Stimulated activated CD4-positive, alpha-beta T cell treated with anti-CD3 and anti-CD28 coated beads, Interleukin-4, amount 100 ng/mL, for 1 hour (primary cell): ENCODE measurements around the gene COL4A1.

Source experiments
- DNase-seq: peaks from one replicate; pipeline ENCODE4 v3.0.0-alpha.2; 2020

The COL4A1 gene

GRCh38 chr13:110272651-110273050 is 34.3 kb downstream of the COL4A1 start:
- DNase-seq = no peak

GRCh38 chr13:110272227-110272626 is 34.7 kb downstream of the COL4A1 start:
- DNase-seq = no peak

GRCh38 chr13:110271313-110271712 is 35.6 kb downstream of the COL4A1 start:
- no peak for DNase-seq

DNA sequence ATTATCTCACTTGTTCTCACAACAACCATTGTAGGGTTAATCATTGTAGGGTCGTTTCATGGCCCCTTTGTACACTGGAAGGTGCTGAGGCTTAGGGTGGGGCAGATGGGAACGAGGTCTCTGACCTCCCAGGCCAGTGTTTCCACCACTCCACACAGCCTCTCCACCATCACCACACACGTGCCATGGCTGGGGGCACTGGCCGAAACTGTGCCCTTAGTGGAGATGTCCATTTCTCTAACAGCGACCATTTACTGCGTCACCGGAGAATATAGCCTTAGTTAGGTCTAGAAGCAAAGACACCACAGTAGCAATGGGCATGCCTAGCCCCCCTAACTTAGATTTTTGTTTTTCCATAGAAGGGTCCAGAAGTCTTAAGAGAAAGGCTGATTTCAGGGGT is 36.5 kb downstream of the COL4A1 start:
- no peak for DNase-seq

DNA sequence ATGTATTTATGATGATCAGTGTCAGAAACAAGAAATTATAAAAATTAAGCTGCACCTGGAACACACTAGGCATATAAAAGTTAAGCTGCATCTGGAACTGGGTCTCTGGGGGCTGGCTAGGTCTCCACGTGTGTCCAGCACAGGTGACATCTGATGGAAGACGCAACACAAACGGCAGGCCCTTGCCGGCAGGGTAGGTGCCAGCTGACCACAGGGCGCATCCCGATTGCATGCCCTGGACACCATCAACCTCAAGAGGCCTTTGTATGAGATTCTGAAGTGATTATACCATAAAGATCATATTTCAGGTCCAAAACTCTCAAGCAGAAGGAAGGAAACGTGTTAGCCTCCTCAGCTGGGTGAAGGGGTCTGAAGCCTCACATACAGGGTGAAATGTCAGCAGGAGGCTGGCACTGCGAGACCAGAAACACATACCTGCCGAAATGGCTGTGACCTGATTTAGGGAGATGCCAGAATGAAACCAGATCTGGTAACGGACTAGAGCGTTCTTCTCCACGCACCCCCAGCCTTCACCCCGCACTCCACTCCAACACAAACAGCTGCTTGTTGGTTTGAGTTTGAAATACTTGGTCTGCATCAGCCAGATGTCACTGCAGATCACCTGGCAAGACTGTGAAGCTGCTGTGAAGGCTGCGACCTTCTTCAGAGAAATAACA is 37.3 kb downstream of the COL4A1 start:
- no peak for DNase-seq

DNA sequence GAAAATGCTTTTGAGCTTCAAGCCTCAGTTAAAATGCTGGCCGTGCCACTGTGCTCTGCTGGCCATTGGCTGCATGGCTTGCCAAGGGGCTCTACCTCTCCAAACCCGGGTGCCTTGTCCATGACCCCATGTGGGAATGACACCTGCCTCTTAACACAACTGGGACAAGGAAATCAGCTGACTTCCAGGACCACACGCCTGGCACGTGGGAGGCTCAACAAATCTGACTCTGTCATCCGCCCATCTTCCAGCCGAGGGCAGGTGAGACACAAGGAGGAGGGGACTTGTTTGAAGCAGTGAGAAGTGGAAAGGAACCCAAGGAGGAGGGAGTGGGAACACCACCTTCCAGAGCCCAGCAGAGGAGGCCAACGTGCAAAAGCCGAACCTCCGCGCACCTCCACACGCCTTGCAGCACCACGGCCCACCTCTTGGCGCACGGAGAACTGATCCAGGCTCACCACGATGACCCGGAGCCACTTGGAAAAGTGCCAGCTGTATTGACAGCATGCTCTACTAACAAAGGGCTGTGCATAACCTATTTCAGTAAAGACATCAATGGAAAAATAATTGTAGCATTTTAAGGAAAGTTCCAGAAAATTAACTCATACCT is 38.3 kb downstream of the COL4A1 start:
- DNase-seq = no peak

- DNase-seq = no peak
Measured at GRCh38 chr13:110268061-110268460, 38.9 kb downstream of the COL4A1 start.

GRCh38 chr13:110266983-110267382 is 40.0 kb downstream of the COL4A1 start:
- no peak for DNase-seq

GRCh38 chr13:110266431-110266809 is 40.5 kb downstream of the COL4A1 start:
- no peak for DNase-seq

GRCh38 chr13:110265682-110266430 is 41.1 kb downstream of the COL4A1 start:
- no peak for DNase-seq

DNA sequence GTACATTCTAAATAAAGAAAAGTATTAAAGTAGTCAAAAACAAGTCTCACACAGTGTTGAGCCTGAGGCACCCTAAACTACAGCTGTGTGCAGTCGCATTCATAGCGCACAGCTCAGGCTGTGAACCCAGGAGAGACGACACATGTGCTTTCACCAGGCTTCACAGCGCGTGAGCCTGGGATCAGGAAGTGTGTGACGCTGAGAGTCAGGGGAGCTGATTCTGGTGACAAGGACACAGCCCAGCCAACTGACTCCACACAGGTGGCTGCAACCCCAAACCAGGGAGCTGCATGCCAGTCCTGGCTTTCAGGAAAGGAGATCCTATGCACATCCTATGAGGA is 41.6 kb downstream of the COL4A1 start:
- no peak for DNase-seq

DNA sequence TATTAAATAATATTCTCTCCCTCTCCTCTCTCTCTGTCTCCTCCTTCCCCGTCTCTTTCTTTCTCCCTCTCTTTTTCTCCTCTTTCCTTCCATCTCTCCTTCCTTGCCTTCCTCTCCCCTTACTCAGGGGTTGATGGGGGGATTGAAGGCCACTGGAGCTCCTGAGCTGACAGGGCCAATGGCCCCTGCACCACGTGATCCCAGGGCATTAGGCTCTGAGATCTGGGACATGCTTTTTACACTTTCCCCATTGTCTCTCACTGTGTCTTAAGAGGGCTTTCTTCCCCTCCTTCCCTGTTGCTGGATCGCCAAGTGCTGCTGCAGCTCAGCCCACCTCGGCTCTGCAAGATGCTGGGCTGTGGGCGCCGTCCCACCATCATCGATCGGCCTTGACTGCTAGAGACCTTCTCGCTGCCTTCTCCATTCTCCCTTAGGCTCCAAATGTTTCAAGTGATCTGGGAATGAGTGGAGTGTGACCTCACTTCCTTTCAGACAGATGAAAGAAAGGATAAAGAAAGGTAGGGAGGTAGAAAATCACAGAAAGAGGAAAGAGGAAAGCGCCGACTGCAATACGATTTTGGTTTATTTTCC is 42.2 kb downstream of the COL4A1 start:
- DNase-seq = no peak

DNA sequence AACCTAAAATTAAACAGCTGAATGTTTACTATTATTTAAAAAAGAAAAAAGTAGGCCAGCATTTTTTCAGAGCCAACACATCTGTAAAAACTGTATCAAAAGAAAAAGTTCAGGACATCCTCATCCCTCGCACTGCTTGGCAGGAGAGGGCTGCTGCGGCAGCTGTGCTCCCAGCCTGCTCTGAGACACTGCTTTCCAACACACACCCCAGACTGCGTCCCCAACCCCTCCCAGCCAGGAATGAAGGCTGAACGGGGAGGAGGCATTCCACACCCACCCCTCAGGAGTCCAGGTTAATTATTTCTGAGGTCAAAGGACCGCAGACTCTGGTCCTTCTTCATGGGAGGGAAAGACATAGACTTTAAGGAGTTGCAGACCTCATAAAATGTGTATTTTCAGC is 43.1 kb downstream of the COL4A1 start:
- no peak for DNase-seq

GRCh38 chr13:110263404-110263803 is 43.6 kb downstream of the COL4A1 start:
- no peak for DNase-seq

- no peak for DNase-seq
Measured at GRCh38 chr13:110262508-110263291, 44.3 kb downstream of the COL4A1 start.

- no peak for DNase-seq
Measured at GRCh38 chr13:110262082-110262436, 44.9 kb downstream of the COL4A1 start.

GRCh38 chr13:110261166-110262081 is 45.5 kb downstream of the COL4A1 start:
- no peak for DNase-seq

DNA sequence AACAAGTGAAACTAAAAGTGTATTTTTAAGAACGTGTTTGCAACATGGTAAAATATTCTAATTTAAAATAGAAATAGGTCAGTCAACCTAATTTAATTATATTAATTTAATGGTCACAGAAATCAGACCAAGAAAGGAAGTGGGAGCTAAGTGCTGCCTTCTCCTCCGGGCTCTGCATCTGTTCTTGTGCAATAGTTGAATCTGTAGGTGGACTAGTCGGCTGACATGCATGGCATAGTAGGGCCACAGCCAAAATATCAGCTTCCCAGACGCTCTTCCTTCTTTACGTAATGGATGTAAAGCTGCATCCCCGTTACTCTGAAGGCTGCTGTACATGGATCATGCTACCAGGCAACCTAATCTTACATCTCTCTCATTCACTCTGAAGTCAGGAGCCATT is 47.3 kb downstream of the COL4A1 start:
- no peak for DNase-seq

- DNase-seq = no peak
Measured at GRCh38 chr13:110258876-110259631, 47.9 kb downstream of the COL4A1 start.

DNA sequence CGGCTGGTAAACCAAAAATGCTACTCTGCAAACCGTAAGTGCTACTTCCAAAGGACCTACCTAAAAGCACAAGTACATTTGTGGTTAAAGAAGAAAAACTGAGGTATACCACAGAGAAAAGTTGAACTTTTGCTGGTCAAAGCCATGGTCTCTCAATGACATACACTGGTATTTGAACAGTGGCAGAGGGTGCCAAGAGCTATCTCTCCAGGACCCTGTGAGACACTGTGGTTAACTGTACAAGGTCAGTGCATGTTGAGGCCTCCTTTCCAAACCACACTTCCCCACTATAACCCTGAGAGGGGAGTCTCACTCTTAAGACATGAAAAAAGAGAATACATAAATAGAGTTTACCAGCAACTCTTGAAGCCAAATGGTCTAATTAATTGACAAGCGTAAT is 49.5 kb downstream of the COL4A1 start:
- no peak for DNase-seq

DNA sequence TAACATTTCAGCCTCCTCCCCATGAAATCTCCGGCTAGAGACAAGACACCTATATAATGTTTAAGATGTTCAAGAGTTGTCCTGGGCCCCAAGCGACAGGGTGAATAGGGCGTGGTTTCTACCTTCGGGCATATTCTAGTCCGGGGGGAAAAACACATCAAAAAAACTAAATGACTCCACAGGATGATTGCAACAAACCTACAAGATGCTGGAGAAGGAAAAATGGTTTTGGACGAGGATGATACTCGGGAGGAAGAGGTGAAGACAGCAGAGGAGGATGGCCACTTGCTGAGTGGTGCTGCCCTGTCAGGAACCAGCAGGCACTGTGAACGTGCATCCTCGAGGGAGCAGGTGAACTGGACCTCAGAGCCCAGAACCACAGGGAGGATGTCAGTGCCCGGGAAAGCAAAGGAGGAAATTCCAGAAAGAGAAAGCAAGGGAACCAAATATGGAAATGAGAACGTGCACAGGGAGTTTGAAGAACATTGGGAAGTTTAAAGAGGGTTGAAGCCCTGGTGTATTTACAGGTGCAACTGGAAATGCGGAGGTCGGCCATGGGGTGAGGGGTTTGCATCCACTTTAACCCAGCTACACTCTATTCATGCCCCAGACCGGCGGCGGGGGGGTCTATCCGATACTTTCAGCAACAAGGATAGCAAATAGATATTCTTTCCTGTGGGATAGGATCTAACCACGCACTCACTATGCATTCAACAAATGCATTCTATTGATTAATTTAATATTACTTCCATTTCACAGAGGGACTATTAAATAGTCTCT is 50.6 kb downstream of the COL4A1 start:
- no peak for DNase-seq
